GM10248 (cell line): ENCODE results near the gene RACGAP1.

Source experiments
- CTCF ChIA-PET: fragments of 300-600 bp; sonication (Branson Sonifier 250); formaldehyde crosslinking; extraction: SDS; loops from one replicate; lab custom pipeline; 2021; ENCODE audit warnings: antibody characterized with exemption; lab: Yijun Ruan, JAX
- POLR2A ChIA-PET: fragments of 350-650 bp; sonication (Branson Sonifier 250); formaldehyde crosslinking; extraction: SDS; loops from one replicate; lab custom pipeline; 2020; ENCODE audit warnings: antibody characterized with exemption; lab: Yijun Ruan, JAX
- DNase-seq: peaks from one replicate; pipeline ENCODE4 v3.0.0; 2012; ENCODE audit errors: extremely low spot score
- TF ChIP-seq, protein P1 (sequence below): IDR thresholded peaks from 2 replicates; pipeline ENCODE4 v1.5.1; 2012; ENCODE audit warnings: mild to moderate bottlenecking, low read depth; ENCODE audit errors: extremely low read depth, missing control alignments, control extremely low read depth

The RACGAP1 gene

DNA sequence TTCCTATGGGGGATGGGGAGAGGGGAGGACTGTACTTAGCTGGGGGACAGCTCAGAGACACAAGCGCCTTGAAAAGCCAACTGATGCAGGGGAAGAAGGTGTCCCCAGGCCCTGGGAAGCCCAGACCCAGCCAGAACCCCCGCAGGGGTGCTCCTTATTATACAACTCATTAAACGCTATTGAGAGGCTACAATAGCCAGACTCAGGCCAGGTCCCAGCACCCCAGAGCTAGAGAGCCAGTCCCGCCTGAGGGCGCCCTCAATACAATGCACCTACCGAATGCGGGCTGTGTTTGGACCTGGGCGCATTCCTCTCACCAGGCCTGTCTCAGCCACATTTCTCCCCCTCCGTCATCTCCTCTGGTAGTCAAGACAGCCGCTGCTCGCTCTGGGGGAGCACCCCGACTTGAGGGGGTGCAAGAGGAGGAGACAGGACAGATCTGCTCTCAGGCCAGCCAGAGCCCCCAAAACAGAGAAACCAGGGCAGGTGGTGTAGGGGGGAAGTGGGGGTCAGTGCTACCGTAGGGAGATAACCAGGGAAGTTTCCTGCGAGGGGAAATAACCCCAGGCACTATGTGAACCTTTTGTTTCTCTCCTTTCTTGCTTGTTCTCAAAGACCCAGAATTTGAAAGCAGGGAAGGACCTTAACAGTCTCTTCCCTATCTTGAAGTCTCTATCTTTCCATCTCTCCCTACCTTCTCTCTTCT is 26.0 kb upstream of the RACGAP1 start:
- TF ChIP-seq, protein P1, sequence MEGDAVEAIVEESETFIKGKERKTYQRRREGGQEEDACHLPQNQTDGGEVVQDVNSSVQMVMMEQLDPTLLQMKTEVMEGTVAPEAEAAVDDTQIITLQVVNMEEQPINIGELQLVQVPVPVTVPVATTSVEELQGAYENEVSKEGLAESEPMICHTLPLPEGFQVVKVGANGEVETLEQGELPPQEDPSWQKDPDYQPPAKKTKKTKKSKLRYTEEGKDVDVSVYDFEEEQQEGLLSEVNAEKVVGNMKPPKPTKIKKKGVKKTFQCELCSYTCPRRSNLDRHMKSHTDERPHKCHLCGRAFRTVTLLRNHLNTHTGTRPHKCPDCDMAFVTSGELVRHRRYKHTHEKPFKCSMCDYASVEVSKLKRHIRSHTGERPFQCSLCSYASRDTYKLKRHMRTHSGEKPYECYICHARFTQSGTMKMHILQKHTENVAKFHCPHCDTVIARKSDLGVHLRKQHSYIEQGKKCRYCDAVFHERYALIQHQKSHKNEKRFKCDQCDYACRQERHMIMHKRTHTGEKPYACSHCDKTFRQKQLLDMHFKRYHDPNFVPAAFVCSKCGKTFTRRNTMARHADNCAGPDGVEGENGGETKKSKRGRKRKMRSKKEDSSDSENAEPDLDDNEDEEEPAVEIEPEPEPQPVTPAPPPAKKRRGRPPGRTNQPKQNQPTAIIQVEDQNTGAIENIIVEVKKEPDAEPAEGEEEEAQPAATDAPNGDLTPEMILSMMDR: no peak
- ChIA-PET CTCF (interaction anchor here (1.8 to 8.0 kb wide), 4 partner anchors 14 to 85 kb away, joined by 6 to 161 read pairs (median 34); partner anchors contain the start of gene AQP5), POLR2A (no interaction called here)

DNA sequence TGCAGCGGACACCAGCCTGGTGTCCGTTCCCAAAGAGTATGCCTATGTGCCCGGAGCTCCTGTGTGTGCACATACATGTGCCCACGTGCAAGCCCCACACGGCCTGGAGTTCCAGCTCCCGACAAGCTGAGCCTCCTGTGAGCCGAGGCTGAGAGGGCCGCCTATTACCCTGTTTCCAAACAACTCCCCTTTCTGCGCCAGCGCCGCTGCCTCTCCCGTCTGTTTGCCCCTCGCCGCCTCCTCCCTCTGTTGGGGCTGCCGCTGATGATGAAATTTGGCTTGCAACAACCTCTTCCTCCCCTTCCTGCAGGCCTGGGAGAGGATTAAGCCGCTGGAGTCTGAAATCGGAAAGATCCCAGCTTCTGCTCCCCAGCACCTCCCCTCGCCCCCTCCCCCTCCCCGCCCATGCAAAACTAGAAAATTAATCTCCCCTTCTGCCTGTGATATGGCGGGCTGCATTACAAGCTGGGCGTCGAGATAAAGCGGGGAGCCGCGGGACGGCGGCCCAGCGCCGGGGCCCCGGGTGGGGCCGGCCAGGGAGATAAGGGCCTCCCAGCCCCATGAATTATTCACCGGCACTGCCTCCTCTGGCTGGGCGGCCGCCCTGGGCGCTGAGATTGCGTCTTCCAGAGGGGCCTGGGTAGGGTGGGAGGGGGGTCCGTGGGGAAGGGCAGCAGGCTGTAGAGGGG is 25.3 kb upstream of the RACGAP1 start:
- POLR2A ChIA-PET: no interaction called here
- TF ChIP-seq, protein P1: no peak
- DNase-seq: no peak

More for the DNA sequence above, 26.0 kb upstream of the RACGAP1 start:
- DNase-seq: no peak

DNA sequence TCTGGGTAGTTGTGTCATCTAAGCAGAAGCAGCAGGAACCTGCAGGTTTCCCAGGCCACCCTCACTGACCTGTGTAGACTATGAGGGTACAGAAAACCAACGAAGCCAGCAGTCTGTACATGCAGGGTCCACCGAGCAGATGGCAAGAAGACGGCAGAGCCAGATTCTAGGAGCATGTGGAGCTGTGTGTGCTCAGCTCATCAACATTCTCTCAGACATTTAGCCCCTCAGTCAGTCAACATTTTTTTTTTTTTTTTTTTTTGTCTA is 24.8 kb upstream of the RACGAP1 start:
- ChIA-PET POLR2A (no interaction called here), CTCF (interaction anchor here (0.9 to 8.0 kb wide), 8 partner anchors 9 to 84 kb away, joined by 3 to 161 read pairs (median 5); partner anchors contain the start of genes AQP5 and SMARCD1)
- no peak for DNase-seq
- TF ChIP-seq, protein P1: no peak

More for the DNA sequence above, 25.3 kb upstream of the RACGAP1 start:
- CTCF ChIA-PET: interaction anchor here (0.9 to 8.0 kb wide), 8 partner anchors 9 to 84 kb away, joined by 3 to 161 read pairs (median 5); partner anchors contain the start of genes AQP5 and SMARCD1

DNA sequence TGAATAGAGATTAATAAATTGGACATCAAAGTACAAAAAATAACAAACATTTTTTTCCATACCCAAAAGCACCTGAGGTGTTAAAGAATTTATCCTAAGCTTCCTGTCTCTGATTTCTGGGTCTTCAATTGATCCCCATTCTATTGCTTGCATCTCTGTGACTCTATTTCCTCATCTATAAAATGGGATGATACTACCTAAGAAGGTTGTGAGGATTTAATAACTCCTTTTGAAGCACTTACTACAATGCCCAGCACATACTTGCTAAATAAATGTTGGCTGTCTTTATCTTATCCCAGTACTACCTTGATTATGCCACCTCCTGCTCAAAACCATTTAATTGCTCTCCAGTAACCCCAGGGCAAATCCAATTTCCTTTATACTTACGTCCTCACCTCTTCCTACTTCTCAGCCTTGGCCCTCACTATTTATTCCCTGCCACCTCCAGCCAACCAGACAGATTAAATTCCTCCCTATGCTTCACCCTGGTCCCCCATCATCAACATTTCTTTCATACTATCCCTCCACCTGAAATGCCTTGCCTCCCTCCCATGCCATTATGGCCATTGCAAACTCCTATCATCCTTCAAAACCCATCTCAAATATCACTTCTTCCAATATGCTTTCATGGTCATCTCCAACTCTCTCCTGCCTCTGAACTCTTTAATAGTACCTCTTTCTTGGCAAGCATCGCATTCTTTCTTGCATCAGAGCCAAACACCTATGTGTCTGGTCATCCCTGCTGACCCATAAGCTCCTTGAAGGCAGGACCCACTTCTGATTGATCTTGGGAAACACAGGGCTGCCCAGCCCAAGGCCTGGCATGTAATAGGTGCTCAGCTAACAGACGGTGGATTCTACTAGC is 24.2 kb upstream of the RACGAP1 start:
- ChIA-PET POLR2A (interaction anchor here (0.6 kb wide), 1 partner anchor 142 kb away, joined by 7 read pairs; no protein-coding TSS in a partner anchor), CTCF (interaction anchor here (0.9 to 8.0 kb wide), 9 partner anchors 8 to 83 kb away, joined by 3 to 161 read pairs (median 6); partner anchors contain the start of genes AQP5 and SMARCD1)
- TF ChIP-seq, protein P1: no peak
- DNase-seq: no peak

DNA sequence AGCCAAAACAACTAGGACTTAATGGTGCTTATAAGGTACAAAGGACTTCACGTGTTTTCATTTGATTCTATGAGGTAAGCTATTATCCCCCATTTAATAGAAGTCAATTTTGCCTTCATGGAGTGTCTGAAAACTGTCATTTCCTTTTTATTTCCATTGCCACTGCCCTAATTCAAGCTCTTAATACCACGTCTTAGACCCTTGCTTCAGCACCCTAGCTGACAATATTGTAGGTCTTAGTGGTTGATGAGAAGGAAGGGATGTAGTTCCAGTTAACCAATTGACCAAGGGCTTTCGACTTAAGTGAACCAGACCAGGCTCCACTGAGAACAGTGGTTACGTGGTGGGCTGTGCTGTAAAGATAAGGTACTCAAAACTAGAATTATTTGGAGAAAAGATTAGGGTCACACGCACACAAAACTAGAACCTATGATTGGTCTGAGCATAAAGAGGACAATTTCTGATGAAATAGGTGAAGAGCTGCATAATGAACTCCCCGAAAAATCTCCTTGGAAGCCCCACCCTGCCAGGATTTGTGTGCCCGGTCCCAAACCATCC is 22.5 kb upstream of the RACGAP1 start:
- TF ChIP-seq, protein P1: no peak
- ChIA-PET POLR2A (no interaction called here), CTCF (interaction anchor here (0.9 to 6.4 kb wide), 6 partner anchors 8 to 80 kb away, joined by 3 to 56 read pairs (median 7); no protein-coding TSS in a partner anchor)
- no peak for DNase-seq
